ENCODE results near the gene ENGASE.

DNA sequence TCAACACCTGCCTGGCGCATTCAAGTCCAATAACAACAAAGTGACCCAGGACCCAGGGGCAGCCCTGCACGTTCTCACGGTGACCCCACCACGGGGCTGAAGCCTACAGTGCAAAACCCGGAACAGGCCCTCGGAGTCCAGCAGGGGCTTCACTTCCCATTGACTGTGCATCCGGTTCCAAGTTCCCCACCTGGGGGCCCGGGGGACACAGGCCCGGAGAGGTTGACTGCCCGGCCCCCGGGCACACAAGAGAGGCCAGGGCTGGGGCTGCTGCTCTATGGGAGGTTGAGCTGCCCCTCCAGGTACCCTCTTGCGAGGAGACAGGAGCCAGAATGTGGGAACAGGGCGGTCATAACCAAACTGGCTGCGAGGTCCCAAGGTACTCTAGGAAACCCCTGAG lies 31.3 kb downstream of the ENGASE start:
- no peak for TF ChIP-seq CTCF (IDR thresholded peaks at IDR 0.05)
- TF ChIP-seq EP300 (IDR thresholded peaks at IDR 0.05; ENCODE audit: borderline replicate concordance in 1 of 2, low read depth in 1 of 2, low read length in 1 of 2), result no peak
- no peak for TF ChIP-seq CHD2 (IDR thresholded peaks at IDR 0.05; ENCODE audit: low read length, partially characterized antibody)
- no peak for TF ChIP-seq RAD21 (IDR thresholded peaks at IDR 0.05; ENCODE audit: low read length)
- no peak for TF ChIP-seq GABPA (IDR thresholded peaks at IDR 0.05; ENCODE audit: low read depth)
- no peak for TF ChIP-seq RFX5 (IDR thresholded peaks at IDR 0.05; ENCODE audit: low read length)
- TF ChIP-seq POLR2AphosphoS5 (IDR thresholded peaks at IDR 0.05; ENCODE audit: low read depth, low read length), result no peak
- no peak for TF ChIP-seq PBX3 (IDR thresholded peaks at IDR 0.05)
- no peak for TF ChIP-seq NRF1 (IDR thresholded peaks at IDR 0.05; ENCODE audit: low read depth, low read length)
